Neural cell (in vitro differentiated cells): ENCODE measurements around the gene SPRR2E. TPM values are rescaled to one million over a fixed set of nuclear protein-coding genes. Genes with fewer than 3 reads are reported as not detected.
"Not testable (repeated sequence)": the region's sequence is repeated elsewhere in the genome, so short reads cannot be mapped to it uniquely, and the experiment has no call there.

Experiments used
- H2AFZ ChIP-seq: fragments of 200-600, 300-800 bp; sonication (generic), shearing (Covaris generic); 2 replicates; pipeline ENCODE4 v1.6.0; 2014; ENCODE audit warnings: low read depth, mild to moderate bottlenecking, antibody characterized with exemption, low read length, moderate library complexity
- H3F3A ChIP-seq: fragments of 200-600 bp; shearing (Covaris generic); 2 replicates; pipeline ENCODE4 v1.6.1; 2016; ENCODE audit warnings: mild to moderate bottlenecking, moderate library complexity, mixed read lengths, antibody characterized with exemption, low read length; ENCODE audit not compliant: insufficient read depth, poor library complexity, severe bottlenecking
- H3K27ac ChIP-seq: fragments of 200-600, 300-800 bp; sonication (generic), shearing (Covaris generic); 2 replicates; pipeline ENCODE4 v1.5.1; 2014; ENCODE audit warnings: mild to moderate bottlenecking, low read length, moderate library complexity
- H3K27me3 ChIP-seq: fragments of 300-800, 200-600 bp; sonication (generic), shearing (Covaris generic); 2 replicates; pipeline ENCODE4 v1.6.0; 2014; ENCODE audit warnings: mild to moderate bottlenecking, low read depth, low read length, moderate library complexity; ENCODE audit not compliant: insufficient read depth
- H3K36me3 ChIP-seq: fragments of 300-800, 200-600 bp; sonication (generic), shearing (Covaris generic); 2 replicates; pipeline ENCODE4 v1.5.1; 2014; ENCODE audit warnings: mild to moderate bottlenecking, antibody characterized with exemption, low read length, moderate library complexity; ENCODE audit not compliant: insufficient read depth
- H3K4me2 ChIP-seq: fragments of 300-800, 200-600 bp; sonication (generic), shearing (Covaris generic); 2 replicates; pipeline ENCODE4 v1.6.0; 2014; ENCODE audit warnings: mild to moderate bottlenecking, low read length
- H3K4me3 ChIP-seq: fragments of 300-800, 200-600 bp; sonication (generic), shearing (Covaris generic); 2 replicates; pipeline ENCODE4 v1.5.1; 2014; ENCODE audit warnings: mild to moderate bottlenecking, low read length, moderate library complexity
- H3K79me2 ChIP-seq: fragments of 200-600 bp; shearing (Covaris generic); replicated peaks from 2 replicates; pipeline ENCODE4 v1.6.0; 2014; ENCODE audit warnings: mild to moderate bottlenecking, low read length, moderate library complexity; ENCODE audit not compliant: insufficient read depth
- H3K9ac ChIP-seq: fragments of 300-800, 200-600 bp; sonication (generic), shearing (Covaris generic); 2 replicates; pipeline ENCODE4 v1.6.1; 2016; ENCODE audit warnings: mild to moderate bottlenecking, low read length, mixed read lengths
- H3K9me2 ChIP-seq: fragments of 200-600 bp; shearing (Covaris generic); 2 replicates; pipeline ENCODE4 v1.6.1; 2016; ENCODE audit warnings: mild to moderate bottlenecking, low read length, mixed read lengths; ENCODE audit not compliant: insufficient read depth
- H3K9me3 ChIP-seq: fragments of 200-600, 300-800 bp; sonication (generic), shearing (Covaris generic); 2 replicates; pipeline ENCODE4 v1.6.1; 2016; ENCODE audit warnings: mild to moderate bottlenecking, mixed run types, low read length, moderate library complexity, mixed read lengths
- H4K20me1 ChIP-seq: fragments of 200-600 bp; shearing (Covaris generic); 2 replicates; pipeline ENCODE4 v1.6.1; 2016; ENCODE audit warnings: mild to moderate bottlenecking, mixed run types; ENCODE audit not compliant: insufficient read depth
- CTCF ChIP-seq: fragments of 450-650 bp; IDR thresholded peaks from 2 replicates; pipeline ENCODE4 v1.5.1; 2014; ENCODE audit warnings: antibody characterized with exemption, mild to moderate bottlenecking, moderate library complexity; ENCODE audit not compliant: poor library complexity, severe bottlenecking
- EP300 ChIP-seq: fragments of 450-650 bp; conservative IDR thresholded peaks from 2 replicates; pipeline ENCODE4 v1.6.1; 2014; ENCODE audit warnings: antibody characterized with exemption, mild to moderate bottlenecking, moderate library complexity; ENCODE audit not compliant: poor library complexity, severe bottlenecking
- EZH2 ChIP-seq: fragments of 200-600, 300-800 bp; shearing (Covaris generic), sonication (generic); IDR thresholded peaks from 2 replicates; pipeline ENCODE4 v1.6.1; 2014; ENCODE audit warnings: antibody characterized with exemption, low read length, borderline replicate concordance, mild to moderate bottlenecking; ENCODE audit not compliant: insufficient read depth, poor library complexity, severe bottlenecking
- MXI1 ChIP-seq: fragments of 450-650 bp; conservative IDR thresholded peaks from 2 replicates; pipeline ENCODE4 v1.6.1; 2014; ENCODE audit warnings: antibody characterized with exemption, mild to moderate bottlenecking; ENCODE audit not compliant: poor library complexity, severe bottlenecking
- POLR2AphosphoS5 ChIP-seq: IDR thresholded peaks from 2 replicates; pipeline ENCODE4 v1.6.1; 2012
- RAD21 ChIP-seq: fragments of 450-650 bp; conservative IDR thresholded peaks from 2 replicates; pipeline ENCODE4 v1.6.1; 2014; ENCODE audit warnings: antibody characterized with exemption, mild to moderate bottlenecking, moderate library complexity
- REST ChIP-seq: IDR thresholded peaks from 2 replicates; pipeline ENCODE4 v1.6.1; 2012; ENCODE audit warnings: borderline replicate concordance
- SMC3 ChIP-seq: fragments of 450-650 bp; conservative IDR thresholded peaks from 2 replicates; pipeline ENCODE4 v1.6.1; 2014; ENCODE audit warnings: antibody characterized with exemption, mild to moderate bottlenecking, moderate library complexity; ENCODE audit not compliant: poor library complexity
- TAF1 ChIP-seq: IDR thresholded peaks from 2 replicates; pipeline ENCODE4 v1.6.1; 2012; ENCODE audit warnings: low read depth
- polyA plus RNA-seq: library from polyadenylated mRNA; depleted of rRNA; stranded (reverse); fragments of >200 nt; gene quantifications from 2 replicates; pipeline ENCODE4 v1.2.3, GENCODE V29; 2014

SPRR2E gene
- polyA plus RNA-seq, 1 donor from 2014 or later = not detected

- Histone ChIP-seq H2AFZ (no peak within 1 kb of the TSS), H4K20me1 (no peaks in the 10 kb centered on the region), H3K9ac (no peak within 1 kb of the TSS), H3K27me3 (no peaks in the 10 kb centered on the region), H3F3A (no peaks in the 10 kb centered on the region), H3K9me3 (no peaks in the 10 kb centered on the region), H3K9me2 (no peaks in the 10 kb centered on the region), H3K4me3 (no peak within 1 kb of the TSS), H3K36me3 (no peaks in the 10 kb centered on the region), H3K27ac (no peak within 1 kb of the TSS), H3K79me2 (no peaks in the 10 kb centered on the region), H3K4me2 (no peak within 1 kb of the TSS)
- no peak for TF ChIP-seq CTCF
- TF ChIP-seq POLR2AphosphoS5 = no peak
- no peak for TF ChIP-seq EZH2
- TF ChIP-seq MXI1 = no peak
- no peak for TF ChIP-seq SMC3
- no peak for TF ChIP-seq RAD21
- no peak for TF ChIP-seq REST
- TF ChIP-seq EP300 = no peak
- TF ChIP-seq TAF1 = no peak
Observed at GRCh38 chr1:153057375-153057774, 37.0 kb downstream of the SPRR2E start, which contains the start of gene SPRR2A. SPRR2A (minus strand) TSS chr1:153057512; CDS start chr1:153056735, 777 bp downstream.

- H3K79me2 ChIP-seq = not testable (repeated sequence)
Observed at GRCh38 chr1:153056111-153056510, 38.2 kb downstream of the SPRR2E start.

GRCh38 chr1:153049211-153049610, 45.1 kb downstream of the SPRR2E start:
- Histone ChIP-seq H3K9me3 (no peaks in the 10 kb centered on the region), H3K9ac (no peak overlapping the region), H3K4me2 (no peak overlapping the region), H3K9me2 (no peaks in the 10 kb centered on the region), H3F3A (no peaks in the 10 kb centered on the region), H3K4me3 (no peak overlapping the region), H4K20me1 (no peaks in the 10 kb centered on the region), H3K27ac (no peak overlapping the region), H3K27me3 (no peaks in the 10 kb centered on the region), H3K79me2 (no peaks in the 10 kb centered on the region), H3K36me3 (no peaks in the 10 kb centered on the region), H2AFZ (no peak overlapping the region)
- TF ChIP-seq SMC3 = no peak
- TF ChIP-seq RAD21 = no peak
- TF ChIP-seq POLR2AphosphoS5 = no peak
- TF ChIP-seq EP300 = no peak
- no peak for TF ChIP-seq CTCF
- TF ChIP-seq TAF1 = no peak

More at GRCh38 chr1:153056111-153056510, 38.2 kb downstream of the SPRR2E start:
- H3K27me3 ChIP-seq, H3K9ac ChIP-seq, H2AFZ ChIP-seq, H3K4me2 ChIP-seq, H4K20me1 ChIP-seq, H3F3A ChIP-seq, H3K9me3 ChIP-seq, H3K36me3 ChIP-seq, H3K4me3 ChIP-seq, H3K9me2 ChIP-seq, H3K27ac ChIP-seq: not testable (repeated sequence)
